Neural crest cell (in vitro differentiated cells): Measurements from ENCODE around the gene ANAPC10. TPM values are rescaled to one million over a fixed set of nuclear protein-coding genes. Genes with fewer than 3 reads are reported as not detected.

ENCODE experiments used
- DNase-seq: peaks from one replicate; pipeline ENCODE4 v3.0.0; 2021; ENCODE audit warnings: low read depth, mixed read lengths, low spot score
- H3K27ac Mint-ChIP-seq: one replicate; pipeline ENCODE4 v1.8.0; 2021; ENCODE audit warnings: mild to moderate bottlenecking, mixed read lengths; ENCODE audit not compliant: unreplicated experiment
- H3K27me3 Mint-ChIP-seq: 2 replicates; pipeline ENCODE4 v1.8.0; 2021; ENCODE audit warnings: low read depth, mild to moderate bottlenecking, mixed read lengths
- H3K36me3 Mint-ChIP-seq: 2 replicates; pipeline ENCODE4 v1.8.0; 2021; ENCODE audit warnings: low read depth, mild to moderate bottlenecking, mixed read lengths
- H3K4me1 Mint-ChIP-seq: 2 replicates; pipeline ENCODE4 v1.8.0; 2021; ENCODE audit warnings: mixed read lengths
- H3K4me3 Mint-ChIP-seq: one replicate; pipeline ENCODE4 v1.8.0; 2021; ENCODE audit warnings: mild to moderate bottlenecking, mixed read lengths
- H3K9me3 Mint-ChIP-seq: 2 replicates; pipeline ENCODE4 v1.8.0; 2021; ENCODE audit warnings: mixed read lengths
- total RNA-seq: library from RNA; stranded (reverse); gene quantifications from 2 replicates; pipeline ENCODE4 v1.2.1, GENCODE V29; 2021
- TF ChIP-seq, protein P1 (sequence below): fragments of 200-600 bp; sonication (generic); conservative IDR thresholded peaks from 2 replicates; pipeline ENCODE4 v1.5.0; 2021; ENCODE audit warnings: antibody characterized with exemption, mild to moderate bottlenecking

ANAPC10 gene
- total RNA-seq, 1 donor from 2014 or later: 19.4 TPM

DNA sequence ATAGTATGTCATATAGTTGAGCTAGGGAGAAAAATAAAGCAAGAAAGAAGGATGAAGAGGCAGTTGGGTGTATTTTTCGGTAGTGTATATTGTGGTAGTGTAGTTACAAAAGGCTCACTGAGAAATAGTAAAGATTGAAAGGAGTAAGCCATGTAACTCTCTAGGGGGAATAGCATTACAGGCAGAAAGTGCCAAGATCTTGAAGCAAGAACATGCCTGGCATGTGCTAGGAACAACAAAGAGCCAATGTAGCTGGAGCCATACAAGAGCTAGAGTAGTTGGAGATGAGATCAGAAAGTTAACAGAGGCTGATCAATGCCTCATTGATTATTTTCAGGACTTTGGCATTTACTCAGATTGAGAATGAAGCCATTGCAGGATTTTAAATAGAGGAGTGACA, 3.1 kb upstream of the ANAPC10 start:
- H3K36me3 Mint-ChIP-seq: peaks cover 2% of the 10 kb centered on the region
- DNase-seq: no peak
- peaks cover 25% of the 10 kb centered on the region for H3K4me1 Mint-ChIP-seq
- no peak overlapping the region for H3K27ac Mint-ChIP-seq
- no peak overlapping the region for H3K4me3 Mint-ChIP-seq
- no peaks in the 10 kb centered on the region for H3K9me3 Mint-ChIP-seq
- TF ChIP-seq, protein P1, sequence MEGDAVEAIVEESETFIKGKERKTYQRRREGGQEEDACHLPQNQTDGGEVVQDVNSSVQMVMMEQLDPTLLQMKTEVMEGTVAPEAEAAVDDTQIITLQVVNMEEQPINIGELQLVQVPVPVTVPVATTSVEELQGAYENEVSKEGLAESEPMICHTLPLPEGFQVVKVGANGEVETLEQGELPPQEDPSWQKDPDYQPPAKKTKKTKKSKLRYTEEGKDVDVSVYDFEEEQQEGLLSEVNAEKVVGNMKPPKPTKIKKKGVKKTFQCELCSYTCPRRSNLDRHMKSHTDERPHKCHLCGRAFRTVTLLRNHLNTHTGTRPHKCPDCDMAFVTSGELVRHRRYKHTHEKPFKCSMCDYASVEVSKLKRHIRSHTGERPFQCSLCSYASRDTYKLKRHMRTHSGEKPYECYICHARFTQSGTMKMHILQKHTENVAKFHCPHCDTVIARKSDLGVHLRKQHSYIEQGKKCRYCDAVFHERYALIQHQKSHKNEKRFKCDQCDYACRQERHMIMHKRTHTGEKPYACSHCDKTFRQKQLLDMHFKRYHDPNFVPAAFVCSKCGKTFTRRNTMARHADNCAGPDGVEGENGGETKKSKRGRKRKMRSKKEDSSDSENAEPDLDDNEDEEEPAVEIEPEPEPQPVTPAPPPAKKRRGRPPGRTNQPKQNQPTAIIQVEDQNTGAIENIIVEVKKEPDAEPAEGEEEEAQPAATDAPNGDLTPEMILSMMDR: no peak
- H3K27me3 Mint-ChIP-seq: no peaks in the 10 kb centered on the region

DNA sequence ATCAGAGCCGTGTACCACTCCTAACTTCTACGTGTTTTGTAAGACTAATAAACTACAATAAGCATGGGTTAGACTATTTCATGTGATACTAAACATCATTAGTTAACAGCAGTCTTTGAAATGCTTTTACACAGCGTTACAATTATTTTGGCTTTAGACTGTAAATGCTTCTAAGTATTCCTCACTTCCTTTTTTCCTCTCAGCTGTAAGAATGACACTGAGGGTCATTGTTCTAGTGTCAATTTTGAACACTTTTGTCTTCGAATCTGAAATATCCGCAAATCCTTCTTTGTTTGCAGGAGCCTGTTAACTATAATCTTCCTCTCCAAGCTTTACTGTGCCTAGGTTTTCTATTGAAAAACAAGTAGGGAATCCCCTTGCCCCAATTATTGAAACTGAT, 1.7 kb upstream of the ANAPC10 start:
- Mint-ChIP-seq H3K9me3 (peaks cover 2% of the 10 kb centered on the region), H3K27ac (no peak overlapping the region), H3K4me1 (peaks cover 25% of the 10 kb centered on the region), H3K4me3 (peak overlapping the region; percentile 97), H3K27me3 (no peaks in the 10 kb centered on the region), H3K36me3 (peaks cover 9% of the 10 kb centered on the region)
- TF ChIP-seq, protein P1: no peak
- no peak for DNase-seq

DNA sequence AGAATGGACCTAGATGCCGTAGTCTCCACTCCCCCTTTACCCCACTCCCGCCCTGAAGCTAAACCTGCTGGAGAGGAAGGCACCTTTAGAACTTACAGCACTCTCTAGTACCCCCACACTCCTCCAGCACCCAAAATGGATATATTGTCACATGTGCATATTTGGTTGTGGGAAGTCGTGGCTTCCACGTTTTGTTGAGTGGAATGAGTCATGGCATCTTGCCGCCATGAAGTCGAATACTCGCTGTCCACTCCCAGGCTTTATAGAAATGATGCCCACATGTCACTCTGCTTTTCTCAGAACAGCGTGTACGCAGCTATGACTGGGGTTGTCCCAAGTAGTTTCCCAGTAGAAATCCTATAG, 660 bp upstream of the ANAPC10 start:
- DNase-seq: no peak
- Mint-ChIP-seq H3K4me3 (peak overlapping the region; percentile 97), H3K27ac (peak overlapping the region; percentile 99), H3K9me3 (peaks cover 3% of the 10 kb centered on the region), H3K4me1 (peaks cover 25% of the 10 kb centered on the region), H3K36me3 (peaks cover 17% of the 10 kb centered on the region), H3K27me3 (no peaks in the 10 kb centered on the region)
- TF ChIP-seq, protein P1: no peak

DNA sequence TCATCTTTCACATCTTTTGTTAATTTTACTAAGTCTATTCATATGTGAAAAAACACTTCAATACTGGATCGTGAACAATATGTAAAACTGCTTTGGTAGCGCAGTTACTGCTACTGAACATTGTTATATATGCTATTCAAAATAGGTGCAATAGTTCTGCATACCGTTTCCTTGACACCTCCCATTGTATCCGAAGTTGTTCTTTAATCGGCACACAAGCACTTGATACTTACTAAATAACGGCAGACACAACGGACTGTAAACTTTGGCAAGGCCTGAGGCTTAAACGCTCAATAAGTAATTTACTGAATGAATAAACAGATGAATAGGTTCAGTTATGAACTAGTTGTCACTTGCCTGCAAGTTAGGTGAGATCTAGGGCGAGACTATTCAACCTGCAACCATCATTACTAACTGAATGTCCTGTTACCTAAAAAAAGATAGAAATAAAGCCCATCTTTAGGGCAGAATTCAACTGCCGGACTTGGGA, 620 bp downstream of the ANAPC10 start:
- H3K27me3 Mint-ChIP-seq: no peaks in the 10 kb centered on the region

DNA sequence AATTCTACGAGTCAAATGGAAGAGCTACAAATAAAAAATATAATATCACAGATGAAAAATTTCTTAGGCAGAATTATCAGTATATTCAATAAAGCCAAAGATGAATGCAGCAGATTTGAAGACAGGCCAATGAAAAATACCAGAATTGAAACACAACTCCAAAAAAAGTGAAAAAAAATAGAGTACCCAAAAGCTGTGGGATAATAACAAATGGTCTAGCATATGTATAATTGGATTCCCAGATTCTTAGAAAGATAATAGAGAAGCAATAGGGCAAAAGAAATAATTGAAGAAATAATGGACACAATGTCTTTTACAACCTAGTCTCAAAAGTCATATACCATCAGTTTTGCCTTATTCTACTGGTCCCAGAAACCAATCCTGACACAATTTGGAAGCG, 4.4 kb downstream of the ANAPC10 start:
- no peak for DNase-seq
- Mint-ChIP-seq H3K27me3 (no peaks in the 10 kb centered on the region), H3K9me3 (peaks cover 3% of the 10 kb centered on the region), H3K4me1 (peaks cover 12% of the 10 kb centered on the region), H3K27ac (no peak overlapping the region), H3K4me3 (no peak overlapping the region), H3K36me3 (peaks cover 41% of the 10 kb centered on the region)
- TF ChIP-seq, protein P1: no peak

More for the DNA sequence above, 620 bp downstream of the ANAPC10 start:
- peak overlapping the region; percentile 99 for H3K27ac Mint-ChIP-seq
- TF ChIP-seq, protein P1: no peak
- peaks cover 30% of the 10 kb centered on the region for H3K36me3 Mint-ChIP-seq
- no peak for DNase-seq
- peaks cover 25% of the 10 kb centered on the region for H3K4me1 Mint-ChIP-seq
- H3K4me3 Mint-ChIP-seq: peak overlapping the region; percentile 97
- H3K9me3 Mint-ChIP-seq: peaks cover 3% of the 10 kb centered on the region
